ENCODE results near the gene CFAP74. TPM values are rescaled to one million over a fixed set of nuclear protein-coding genes. Genes with fewer than 3 reads are reported as not detected.

Gene CFAP74
- total RNA-seq, 1 donor from 2014 or later = 0.42 TPM

DNA sequence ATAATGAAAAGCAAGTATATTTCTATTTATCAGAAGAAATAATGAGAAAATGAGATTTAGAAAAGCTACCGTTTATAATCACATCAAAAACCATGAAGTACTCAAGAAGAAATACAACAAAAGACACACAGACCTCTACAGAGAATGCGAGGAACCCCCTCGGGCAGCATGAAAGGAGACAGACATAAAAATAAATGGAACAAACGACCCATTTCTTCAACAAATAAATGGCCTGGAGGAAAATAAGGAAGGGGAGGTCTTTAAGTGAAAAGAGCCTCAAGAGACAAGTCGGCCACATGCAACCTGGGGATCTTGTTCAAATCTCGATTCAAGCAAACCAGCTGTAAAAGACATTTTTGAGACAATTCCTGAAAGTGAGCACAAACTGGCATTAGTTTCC, 6.0 kb downstream of the CFAP74 start:
- Mint-ChIP-seq H3K4me3 (no peak overlapping the region), H3K4me1 (peaks cover 8% of the 10 kb centered on the region), H3K9me3 (no peaks in the 10 kb centered on the region), H3K36me3 (no peaks in the 10 kb centered on the region), H3K27me3 (ENCODE audit: low read depth) (peaks cover 4% of the 10 kb centered on the region), H3K27ac (no peak overlapping the region)
- TF ChIP-seq, protein P1, sequence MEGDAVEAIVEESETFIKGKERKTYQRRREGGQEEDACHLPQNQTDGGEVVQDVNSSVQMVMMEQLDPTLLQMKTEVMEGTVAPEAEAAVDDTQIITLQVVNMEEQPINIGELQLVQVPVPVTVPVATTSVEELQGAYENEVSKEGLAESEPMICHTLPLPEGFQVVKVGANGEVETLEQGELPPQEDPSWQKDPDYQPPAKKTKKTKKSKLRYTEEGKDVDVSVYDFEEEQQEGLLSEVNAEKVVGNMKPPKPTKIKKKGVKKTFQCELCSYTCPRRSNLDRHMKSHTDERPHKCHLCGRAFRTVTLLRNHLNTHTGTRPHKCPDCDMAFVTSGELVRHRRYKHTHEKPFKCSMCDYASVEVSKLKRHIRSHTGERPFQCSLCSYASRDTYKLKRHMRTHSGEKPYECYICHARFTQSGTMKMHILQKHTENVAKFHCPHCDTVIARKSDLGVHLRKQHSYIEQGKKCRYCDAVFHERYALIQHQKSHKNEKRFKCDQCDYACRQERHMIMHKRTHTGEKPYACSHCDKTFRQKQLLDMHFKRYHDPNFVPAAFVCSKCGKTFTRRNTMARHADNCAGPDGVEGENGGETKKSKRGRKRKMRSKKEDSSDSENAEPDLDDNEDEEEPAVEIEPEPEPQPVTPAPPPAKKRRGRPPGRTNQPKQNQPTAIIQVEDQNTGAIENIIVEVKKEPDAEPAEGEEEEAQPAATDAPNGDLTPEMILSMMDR (IDR thresholded peaks at IDR 0.05; ENCODE audit: unreplicated experiment) = no peak
- DNase-seq (ENCODE audit: low spot score in 2 of 2, unreplicated experiment in 2 of 2) = no peak

DNA sequence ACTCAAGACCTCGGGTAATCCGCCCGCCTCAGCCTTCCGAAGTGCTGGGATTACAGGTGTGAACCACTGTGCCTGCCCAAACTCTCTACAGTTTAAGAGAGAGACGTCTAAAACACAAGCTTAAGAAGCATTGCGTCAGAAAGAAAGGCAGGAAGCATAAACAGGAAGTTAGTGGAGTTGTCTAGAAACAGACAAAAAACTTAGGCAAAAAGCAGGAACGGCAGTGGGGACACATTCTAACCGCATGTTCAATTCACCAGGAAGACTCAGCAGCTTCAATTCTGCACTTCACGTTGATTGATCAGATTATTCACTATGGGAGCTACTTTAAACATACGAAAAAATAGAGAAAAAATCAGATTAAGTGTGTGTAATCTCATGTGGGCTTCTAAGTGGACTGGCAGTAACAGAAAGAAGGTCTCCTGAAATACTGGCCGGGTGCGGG, 7.4 kb downstream of the CFAP74 start:
- no peaks in the 10 kb centered on the region for H3K9me3 Mint-ChIP-seq
- no peaks in the 10 kb centered on the region for H3K36me3 Mint-ChIP-seq
- TF ChIP-seq, protein P1 (IDR thresholded peaks at IDR 0.05; ENCODE audit: unreplicated experiment) = no peak
- no peak overlapping the region for H3K27ac Mint-ChIP-seq
- no peak overlapping the region for H3K4me3 Mint-ChIP-seq
- DNase-seq (ENCODE audit: low spot score in 2 of 2, unreplicated experiment in 2 of 2) = no peak
- H3K4me1 Mint-ChIP-seq = peaks cover 2% of the 10 kb centered on the region
- peaks cover 4% of the 10 kb centered on the region for H3K27me3 Mint-ChIP-seq (ENCODE audit: low read depth)

DNA sequence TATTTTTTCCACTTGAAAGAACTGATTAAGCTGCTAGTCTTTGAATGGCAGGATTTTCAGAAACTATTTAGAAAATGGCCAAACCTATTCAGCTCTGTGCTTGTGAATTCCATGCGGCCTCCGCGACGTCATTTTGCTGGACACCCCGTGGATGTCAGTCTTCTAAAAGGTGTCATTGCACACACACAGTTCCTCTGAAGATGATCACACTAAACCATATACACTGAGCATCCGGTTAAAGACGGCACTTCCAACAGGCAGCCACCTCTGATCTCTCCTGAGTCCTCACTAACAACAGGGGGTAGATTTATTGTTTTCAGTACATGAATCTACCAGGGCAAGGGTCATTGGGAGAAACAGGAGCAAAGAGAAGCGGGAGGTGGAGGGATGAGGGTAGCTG, 9.1 kb downstream of the CFAP74 start:
- peaks cover 13% of the 10 kb centered on the region for H3K4me1 Mint-ChIP-seq
- DNase-seq (ENCODE audit: low spot score in 2 of 2, unreplicated experiment in 2 of 2) = no peak
- H3K4me3 Mint-ChIP-seq = no peak overlapping the region
- H3K36me3 Mint-ChIP-seq = no peaks in the 10 kb centered on the region
- no peak overlapping the region for H3K27ac Mint-ChIP-seq
- TF ChIP-seq, protein P1 (IDR thresholded peaks at IDR 0.05; ENCODE audit: unreplicated experiment) = no peak
- H3K9me3 Mint-ChIP-seq = no peaks in the 10 kb centered on the region
- peaks cover 4% of the 10 kb centered on the region for H3K27me3 Mint-ChIP-seq (ENCODE audit: low read depth)

DNA sequence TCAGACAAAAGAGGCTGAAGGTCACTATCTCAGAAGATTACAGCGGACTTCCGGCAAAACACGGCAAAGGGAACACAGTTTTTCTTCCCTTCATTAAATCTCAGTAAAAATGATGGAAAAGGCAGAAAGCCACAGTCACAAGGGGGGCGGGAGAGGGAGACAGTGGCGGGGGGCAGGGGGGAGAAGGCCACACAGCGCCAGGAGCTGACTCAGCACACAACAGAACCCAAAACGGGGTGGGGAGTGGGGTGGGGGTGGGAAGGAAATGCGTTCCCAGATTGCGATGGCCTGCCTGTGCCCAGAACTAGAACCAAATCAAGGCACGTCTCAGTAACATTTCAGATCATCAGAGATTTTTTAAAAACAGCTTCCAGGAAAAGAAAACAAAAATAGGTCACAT, 13.4 kb downstream of the CFAP74 start:
- H3K27me3 Mint-ChIP-seq (ENCODE audit: low read depth) = peaks cover 2% of the 10 kb centered on the region

DNA sequence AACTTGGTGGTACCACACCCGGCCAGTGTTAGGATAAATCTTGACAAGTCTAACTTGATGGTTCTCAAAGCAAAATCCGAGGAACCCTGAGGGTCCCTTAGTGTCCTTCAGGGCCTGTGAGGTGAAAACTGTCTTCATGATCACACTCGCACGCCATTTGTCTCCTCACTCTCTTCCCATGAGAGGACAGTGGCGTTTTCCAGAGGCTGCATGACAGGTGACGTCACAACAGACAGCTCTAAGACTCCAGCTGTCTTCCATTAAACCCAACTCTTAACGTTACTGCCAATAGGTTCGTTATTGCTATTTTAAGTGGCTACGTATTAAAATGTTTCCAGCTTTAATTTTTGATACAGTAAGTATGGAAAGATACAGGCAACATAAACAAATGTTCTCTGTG, 13.8 kb downstream of the CFAP74 start:
- no peaks in the 10 kb centered on the region for H3K36me3 Mint-ChIP-seq
- H3K4me3 Mint-ChIP-seq = no peak overlapping the region

More for the DNA sequence above, 13.4 kb downstream of the CFAP74 start:
- no peak overlapping the region for H3K4me3 Mint-ChIP-seq
- TF ChIP-seq, protein P1 (IDR thresholded peaks at IDR 0.05; ENCODE audit: unreplicated experiment) = no peak
- peak overlapping the region; percentile 76 for H3K27ac Mint-ChIP-seq
- H3K36me3 Mint-ChIP-seq = no peaks in the 10 kb centered on the region
- DNase-seq (ENCODE audit: low spot score in 2 of 2, unreplicated experiment in 2 of 2) = no peak
- peaks cover 19% of the 10 kb centered on the region for H3K4me1 Mint-ChIP-seq
- H3K9me3 Mint-ChIP-seq = no peaks in the 10 kb centered on the region

More for the DNA sequence above, 13.8 kb downstream of the CFAP74 start:
- H3K4me1 Mint-ChIP-seq = peaks cover 19% of the 10 kb centered on the region
- peaks cover under 1% of the 10 kb centered on the region for H3K27me3 Mint-ChIP-seq (ENCODE audit: low read depth)
- H3K27ac Mint-ChIP-seq = peak overlapping the region; percentile 62
- DNase-seq (ENCODE audit: low spot score in 2 of 2, unreplicated experiment in 2 of 2) = no peak
- H3K9me3 Mint-ChIP-seq = no peaks in the 10 kb centered on the region
- TF ChIP-seq, protein P1 (IDR thresholded peaks at IDR 0.05; ENCODE audit: unreplicated experiment) = no peak
